Inflammatory macrophage treated with lipopolysaccharide for 1 hour (primary cell): ENCODE measurements around the gene PLBD2.

Experiments
- DNase-seq, 2 donors: peaks; one replicate each; pipeline ENCODE4 v3.0.0-alpha.2; 2020 to 2022

PLBD2 gene, protein sequence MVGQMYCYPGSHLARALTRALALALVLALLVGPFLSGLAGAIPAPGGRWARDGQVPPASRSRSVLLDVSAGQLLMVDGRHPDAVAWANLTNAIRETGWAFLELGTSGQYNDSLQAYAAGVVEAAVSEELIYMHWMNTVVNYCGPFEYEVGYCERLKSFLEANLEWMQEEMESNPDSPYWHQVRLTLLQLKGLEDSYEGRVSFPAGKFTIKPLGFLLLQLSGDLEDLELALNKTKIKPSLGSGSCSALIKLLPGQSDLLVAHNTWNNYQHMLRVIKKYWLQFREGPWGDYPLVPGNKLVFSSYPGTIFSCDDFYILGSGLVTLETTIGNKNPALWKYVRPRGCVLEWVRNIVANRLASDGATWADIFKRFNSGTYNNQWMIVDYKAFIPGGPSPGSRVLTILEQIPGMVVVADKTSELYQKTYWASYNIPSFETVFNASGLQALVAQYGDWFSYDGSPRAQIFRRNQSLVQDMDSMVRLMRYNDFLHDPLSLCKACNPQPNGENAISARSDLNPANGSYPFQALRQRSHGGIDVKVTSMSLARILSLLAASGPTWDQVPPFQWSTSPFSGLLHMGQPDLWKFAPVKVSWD

DNA sequence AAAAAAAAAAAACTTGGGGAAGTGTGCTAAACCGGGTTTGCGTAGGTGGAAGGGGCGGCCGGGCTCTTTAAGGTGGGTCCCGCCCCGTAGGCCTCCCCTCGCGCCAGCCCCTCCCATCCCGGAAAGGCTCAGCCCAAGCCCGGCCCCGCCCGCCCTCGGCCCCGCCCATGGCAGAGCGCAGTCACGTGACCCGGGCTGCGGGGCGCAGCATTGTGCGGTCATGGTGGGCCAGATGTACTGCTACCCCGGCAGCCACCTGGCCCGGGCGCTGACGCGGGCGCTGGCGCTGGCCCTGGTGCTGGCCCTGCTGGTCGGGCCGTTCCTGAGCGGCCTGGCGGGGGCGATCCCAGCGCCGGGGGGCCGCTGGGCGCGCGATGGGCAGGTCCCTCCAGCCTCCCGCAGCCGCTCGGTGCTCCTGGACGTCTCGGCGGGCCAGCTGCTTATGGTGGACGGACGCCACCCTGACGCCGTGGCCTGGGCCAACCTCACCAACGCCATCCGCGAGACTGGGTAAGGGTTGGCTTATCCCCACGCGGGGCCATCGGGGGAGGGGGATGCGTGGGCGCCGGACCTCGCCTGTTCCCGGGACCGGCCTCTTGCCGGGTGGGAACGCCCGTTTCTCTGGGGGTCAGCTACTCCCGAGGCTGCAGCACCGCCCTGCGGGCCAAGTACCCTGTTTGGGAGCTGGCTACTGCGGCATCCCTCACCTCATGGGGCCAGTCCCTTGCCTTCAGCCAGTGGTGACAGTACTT lies at the start of gene PLBD2:
TSS of gene PLBD2 (plus strand) at position 207 of the 752 bp plus-strand sequence. CDS start at position 221, 14 bp downstream.
- DNase-seq = peak; percentile 95 to 97

DNA sequence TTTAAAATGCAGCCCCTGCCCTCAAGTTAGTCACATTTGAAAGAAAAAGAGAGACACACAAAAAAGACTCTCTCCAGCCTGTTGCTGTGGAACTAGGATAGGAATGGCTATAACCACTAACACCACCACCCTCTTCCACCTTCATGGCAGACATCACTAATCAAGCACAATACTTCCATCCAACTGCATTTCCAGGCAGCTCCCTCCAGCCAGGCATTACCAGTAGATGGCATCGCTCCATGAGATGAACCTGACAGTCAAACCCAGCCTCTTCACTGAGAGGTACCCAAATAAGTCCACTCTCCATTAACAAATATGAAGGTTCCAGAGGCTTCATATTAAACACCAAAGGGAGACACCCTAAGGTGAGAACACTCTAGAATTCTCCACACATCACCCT lies 47.9 kb upstream of the PLBD2 start:
- peak in 1 of 2 donors; percentile 9 for DNase-seq

DNA sequence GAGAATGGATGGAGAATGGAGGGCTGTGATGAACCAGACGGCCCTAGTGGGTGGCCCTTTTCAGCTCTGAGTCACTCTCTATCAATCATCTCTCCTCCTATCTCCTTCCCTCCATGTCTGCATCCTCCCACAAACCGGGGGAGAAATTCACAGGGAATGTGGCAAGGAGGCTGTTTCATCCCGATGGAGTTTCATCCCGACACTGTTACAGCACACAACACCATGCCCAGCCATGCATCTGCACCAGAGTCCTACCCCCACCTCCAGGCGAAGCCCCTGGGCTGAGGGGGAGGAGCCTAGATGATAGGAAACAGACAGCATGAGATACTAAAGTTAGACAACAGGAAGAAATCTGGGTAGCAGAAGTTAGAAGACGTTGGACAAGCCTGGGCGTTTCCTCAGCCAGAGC lies 44.3 kb upstream of the PLBD2 start:
- no peak for DNase-seq

DNA sequence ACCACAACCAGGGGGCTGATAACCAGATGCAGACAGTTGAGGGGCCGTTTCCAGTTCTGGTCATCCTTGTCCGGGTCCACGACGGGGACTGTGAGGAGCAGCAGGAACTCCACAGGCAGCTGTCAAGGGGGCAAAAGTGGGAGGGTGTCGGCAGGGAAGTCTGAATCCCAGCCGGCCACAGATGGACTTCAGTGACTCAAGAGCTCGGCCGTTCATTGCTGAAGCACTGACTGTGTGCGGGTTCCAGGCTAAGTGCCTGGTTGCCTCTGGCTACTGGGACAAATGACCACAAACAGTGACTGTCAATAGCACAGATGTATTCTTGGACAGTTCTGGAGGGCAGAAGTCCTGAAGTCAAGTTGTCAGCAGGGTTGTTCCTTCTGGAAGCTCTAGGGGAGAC lies 43.0 kb upstream of the PLBD2 start:
- DNase-seq = no peak

DNA sequence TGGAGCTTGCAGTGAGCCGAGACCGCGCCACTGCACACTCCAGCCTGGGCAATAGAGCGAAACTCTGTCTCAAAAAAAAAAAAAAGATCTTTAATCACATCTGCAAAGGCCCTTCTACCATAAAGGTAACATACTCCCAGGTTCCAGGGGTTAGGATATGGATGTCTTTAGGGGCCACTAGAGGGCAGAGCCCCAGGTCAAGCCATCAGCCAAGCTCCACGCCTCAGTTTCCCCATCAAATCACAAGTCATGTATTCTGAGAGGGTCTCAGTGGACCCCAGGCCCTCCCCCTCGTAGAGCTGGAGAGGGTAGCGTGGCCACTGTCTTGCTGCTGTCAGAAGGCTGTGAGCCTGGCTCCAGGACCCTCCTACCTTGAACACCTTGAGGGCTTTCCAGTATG lies 42.2 kb upstream of the PLBD2 start:
- DNase-seq = no peak

DNA sequence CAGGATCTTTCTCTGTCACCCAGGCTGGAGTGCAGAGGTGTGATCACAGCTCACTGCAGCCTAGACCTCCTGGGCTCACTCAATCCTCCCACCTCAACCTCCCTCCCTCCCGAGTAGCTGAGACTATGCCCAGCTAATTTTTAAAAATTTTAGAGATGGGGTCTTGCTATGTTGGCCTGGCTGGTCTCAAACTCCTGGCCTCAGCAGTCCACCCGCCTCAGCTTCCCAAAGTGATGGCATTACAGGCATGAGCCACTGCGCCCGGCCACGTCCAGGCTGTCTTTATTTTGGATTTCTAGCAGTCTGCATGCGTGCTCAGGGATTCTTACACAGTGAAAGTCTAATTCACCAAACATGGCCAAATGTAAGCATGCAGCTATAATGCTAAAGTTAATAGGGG lies 41.3 kb upstream of the PLBD2 start:
- DNase-seq = no peak

DNA sequence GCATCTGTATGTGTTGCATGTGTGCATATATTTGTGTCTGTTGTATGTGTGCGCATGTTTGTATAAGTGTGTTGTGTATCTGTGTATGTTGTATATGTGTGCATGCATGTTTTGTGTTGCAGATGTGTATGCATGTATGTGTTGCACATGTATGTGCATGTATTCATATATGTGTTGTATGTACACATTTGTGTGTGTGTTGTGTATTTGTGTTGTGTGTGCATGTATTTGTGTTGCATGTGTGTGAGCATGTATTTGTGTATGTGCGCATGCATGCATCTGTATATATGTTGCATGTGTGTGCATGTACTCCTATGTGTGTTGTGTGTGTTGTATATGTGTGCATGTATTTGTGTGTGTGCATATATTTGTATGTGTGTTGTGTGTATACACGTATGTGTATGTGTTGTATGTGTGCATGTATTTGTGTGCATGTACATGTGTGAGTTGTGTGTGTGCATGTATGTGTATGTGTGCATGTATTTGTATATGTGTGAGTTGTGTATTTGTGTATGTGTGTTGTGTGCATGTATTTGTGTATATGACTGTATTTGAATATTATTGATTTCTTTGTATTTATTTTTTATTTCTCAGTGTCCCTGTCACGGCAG lies 40.2 kb upstream of the PLBD2 start:
- no peak for DNase-seq

DNA sequence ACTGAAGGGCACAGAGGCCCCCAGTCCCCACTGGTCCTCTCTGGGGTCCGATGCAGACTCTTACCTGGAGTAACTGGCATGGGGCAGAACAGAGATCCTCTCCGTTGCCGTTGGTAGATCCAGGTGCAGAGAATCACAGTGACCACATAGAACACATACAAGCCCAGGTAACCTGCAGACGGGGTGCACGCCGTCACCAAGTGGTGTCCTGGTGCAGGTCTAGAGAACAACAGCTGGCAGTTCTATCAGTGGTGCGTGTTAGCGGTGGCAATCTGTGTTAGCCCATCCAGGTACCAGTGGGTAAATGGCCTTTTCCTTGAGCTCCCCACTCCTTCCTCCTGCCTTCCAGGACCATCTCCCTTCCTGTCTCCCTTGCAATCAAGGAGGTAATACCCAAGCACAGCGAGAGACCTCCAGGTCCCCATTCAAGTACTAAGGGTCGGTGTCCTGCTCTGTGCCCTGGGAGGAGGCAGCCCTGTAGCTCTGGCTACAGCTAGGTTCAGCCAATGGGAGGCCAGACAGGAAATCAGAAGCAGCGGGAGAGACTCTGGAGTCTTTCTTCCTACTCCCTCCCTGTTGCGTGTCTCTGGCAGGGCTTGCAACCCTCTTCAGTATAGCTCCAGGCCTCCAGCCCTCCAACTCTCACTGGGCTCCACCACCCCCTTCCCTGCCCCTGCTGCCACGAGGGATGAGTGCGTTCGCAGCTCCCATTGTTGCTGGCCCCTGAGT lies 39.3 kb upstream of the PLBD2 start:
- DNase-seq = no peak

DNA sequence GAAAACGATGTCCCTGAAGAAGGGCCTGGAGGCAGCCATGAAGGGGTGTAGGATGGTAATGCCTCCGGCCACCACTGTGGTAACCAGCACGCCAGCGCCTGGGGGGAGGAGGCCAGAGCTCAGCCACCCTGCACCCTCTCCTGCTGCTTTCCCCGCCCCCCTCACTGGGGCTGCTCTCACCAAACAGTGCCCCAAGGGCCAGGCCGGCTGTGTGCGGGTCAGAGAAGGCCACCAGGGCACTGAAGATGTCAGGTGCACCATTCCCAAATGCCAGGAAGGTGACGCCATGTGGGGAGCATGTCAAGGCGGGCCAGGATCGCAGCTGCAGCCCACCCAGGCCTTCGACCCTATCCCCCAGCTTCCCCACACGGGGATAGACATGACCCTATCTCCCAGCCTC lies 38.0 kb upstream of the PLBD2 start:
- no peak for DNase-seq

DNA sequence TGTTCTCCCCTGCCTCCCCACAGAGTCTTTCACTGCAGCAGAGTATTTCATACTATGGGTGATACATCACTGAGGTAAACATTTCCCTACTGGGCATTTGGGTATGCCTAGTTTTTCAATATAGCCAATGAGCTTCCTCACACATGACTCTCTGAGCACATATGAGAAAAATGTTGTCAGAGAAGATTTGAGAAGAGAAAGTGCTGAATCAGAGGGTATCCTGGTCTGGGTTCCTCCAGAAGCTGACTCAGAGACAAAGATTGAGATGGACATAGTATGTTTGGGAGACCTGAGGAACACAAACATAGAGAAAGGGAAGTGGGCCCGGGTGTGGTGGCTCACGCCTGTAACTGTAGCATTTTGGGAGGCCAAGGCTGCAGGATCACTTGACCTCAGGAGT lies 36.0 kb upstream of the PLBD2 start:
- DNase-seq = peak; percentile 78 to 87

DNA sequence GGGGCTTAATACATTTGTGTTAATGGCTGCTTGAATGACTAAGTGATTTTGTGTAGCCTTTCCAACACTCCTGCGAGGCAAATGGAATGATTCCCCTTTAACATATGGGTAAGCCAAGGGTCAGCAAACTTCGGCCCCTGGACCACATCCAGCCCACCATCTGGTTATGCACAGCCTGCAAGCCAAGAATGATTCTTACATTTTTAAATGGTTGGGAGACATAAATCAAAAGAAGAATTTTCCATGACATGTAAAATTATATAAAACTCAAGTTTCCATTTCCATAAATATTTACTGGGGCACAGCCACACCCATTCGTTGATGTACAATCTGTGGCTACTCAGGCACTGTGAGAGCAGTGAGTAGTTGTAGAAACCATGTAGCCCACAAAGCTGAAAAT lies 32.5 kb upstream of the PLBD2 start:
- DNase-seq = no peak

DNA sequence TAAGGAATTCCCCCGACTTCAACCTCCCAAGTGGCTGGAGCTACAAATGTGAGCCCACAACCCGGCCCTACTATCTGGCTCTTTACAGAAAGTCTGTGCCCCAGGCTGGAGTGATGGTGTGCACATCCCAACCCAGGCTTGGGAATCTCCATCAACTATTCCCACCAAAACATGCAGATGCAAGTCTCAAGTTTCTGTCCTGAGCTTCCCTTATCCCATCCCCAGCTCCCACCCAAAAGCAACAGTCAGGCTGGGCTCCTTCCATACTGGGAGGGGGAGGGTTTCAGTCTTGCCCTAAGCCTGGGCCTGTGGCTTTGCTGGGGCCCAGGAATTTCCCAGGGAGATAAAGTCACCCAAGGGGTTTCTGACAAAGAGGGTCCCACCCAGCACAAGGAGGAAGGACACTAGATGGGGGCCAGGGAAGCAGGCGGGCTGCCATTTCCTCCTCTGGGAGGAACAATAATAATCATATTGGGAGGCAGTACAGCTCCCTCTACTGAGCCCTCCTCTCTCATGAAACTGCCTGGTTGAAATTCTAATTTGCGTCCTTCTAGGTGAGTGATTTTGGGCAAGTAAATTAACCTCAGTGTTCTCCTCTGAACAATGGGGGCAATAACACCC lies 31.5 kb upstream of the PLBD2 start:
- DNase-seq = no peak

DNA sequence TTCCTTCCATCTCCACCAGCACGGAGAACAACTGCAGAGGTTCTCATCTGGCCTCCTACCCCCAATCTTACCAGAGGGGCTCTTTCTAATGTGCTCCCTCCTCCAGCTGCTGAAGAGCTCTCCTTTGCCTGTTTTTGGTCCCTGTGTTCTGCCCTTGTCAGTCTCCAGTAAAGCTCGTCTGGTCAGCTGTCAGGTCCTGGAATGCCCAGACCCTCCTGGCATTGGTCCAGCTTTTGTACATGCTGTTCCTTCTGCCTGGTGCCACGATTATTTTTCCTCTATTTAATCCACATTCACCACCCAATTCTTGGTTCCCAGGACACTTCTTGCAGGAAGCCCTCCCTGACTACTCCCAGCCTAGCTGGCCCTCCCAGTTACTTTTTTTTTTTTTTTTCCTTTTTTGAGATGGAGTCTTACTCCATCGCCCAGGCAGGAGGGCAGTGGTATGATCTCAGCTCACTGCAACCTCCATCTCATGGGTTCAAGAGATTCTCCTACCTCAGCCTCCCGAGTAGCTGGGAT lies 30.0 kb upstream of the PLBD2 start:
- no peak for DNase-seq

DNA sequence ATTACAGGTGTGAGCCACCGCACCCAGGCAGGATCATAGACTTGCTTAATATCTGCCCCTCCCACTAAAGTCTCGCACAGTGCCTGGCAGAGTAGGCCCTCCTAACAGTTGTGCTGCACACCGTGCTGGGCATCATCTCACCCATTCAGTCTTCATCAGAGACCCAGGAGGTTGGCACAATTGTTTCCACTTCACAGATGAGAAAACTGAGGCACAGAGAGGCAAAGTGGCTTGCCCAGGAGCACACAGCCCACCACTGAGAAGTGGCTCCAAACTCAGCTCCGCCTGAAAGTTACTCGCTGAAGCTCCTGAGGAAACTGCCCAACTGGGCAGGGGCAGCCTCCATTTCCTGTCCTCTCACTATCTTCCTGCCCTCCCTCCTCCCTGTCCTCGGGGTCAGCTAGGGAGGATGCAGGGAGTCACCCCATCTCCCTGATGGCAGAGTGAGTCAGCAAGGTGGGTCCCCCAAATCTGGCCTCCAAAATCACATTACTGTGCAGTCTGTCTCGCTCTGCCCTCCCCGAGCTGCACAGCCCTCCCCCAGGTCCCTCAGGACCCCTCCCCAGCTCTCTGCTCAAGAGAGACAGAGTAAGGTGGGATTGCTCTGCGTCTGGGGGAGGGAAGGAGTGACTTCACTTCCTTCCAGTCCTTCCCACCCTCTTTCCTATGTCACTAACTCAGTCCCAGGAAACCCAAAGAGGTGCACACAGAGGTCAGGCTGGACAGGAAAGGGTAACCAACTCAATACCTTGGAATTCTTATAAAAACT lies 29.2 kb upstream of the PLBD2 start:
- no peak for DNase-seq

DNA sequence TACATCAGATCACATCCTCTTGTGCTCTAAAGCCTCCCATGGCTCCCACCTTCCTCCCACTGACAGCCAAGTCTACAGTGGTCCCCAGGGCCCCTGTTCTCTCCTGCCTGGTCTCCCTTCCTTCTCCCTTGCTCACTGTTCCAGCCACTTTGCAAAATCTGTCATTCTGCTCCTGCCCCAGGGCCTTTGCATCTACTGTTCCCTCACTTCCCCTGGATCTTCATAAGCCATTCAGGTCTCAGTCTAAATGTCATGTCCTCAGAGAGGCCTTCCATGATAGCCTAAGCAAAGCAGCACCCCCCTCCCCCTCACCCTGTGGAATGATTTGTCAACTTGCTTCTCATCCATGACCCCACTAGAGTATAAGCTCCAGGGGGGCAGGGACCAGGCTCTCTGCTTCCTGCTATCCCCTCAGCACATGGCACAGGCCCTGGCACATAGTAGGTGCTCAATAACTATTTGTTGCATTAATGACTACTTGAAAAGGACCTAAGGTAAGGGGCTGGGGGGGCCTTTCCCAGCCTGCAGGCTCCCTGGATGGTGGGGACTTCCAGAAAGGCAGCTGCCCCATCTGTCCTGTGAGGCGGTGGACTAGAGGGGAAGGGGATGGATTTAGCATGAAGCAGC lies 28.5 kb upstream of the PLBD2 start:
- no peak for DNase-seq

DNA sequence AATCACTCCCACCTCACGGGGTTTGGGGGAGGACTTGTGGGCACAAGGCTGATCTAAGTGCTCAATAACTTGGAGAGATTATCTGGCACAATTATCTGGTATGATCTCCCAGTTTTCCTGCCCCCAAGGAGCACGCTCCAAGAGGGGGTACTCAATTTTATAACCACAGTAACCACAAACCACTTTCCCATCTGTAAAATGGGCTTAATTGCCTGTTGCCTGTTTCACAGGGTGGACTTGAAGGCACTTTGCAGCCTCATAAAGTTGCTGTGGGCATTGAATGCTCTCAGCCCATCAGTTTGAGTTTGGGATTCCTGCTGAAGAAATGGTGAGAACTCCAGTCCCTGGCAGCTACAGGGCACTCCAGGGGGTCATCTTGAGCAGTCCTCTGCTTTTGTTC lies 27.9 kb upstream of the PLBD2 start:
- DNase-seq = no peak

DNA sequence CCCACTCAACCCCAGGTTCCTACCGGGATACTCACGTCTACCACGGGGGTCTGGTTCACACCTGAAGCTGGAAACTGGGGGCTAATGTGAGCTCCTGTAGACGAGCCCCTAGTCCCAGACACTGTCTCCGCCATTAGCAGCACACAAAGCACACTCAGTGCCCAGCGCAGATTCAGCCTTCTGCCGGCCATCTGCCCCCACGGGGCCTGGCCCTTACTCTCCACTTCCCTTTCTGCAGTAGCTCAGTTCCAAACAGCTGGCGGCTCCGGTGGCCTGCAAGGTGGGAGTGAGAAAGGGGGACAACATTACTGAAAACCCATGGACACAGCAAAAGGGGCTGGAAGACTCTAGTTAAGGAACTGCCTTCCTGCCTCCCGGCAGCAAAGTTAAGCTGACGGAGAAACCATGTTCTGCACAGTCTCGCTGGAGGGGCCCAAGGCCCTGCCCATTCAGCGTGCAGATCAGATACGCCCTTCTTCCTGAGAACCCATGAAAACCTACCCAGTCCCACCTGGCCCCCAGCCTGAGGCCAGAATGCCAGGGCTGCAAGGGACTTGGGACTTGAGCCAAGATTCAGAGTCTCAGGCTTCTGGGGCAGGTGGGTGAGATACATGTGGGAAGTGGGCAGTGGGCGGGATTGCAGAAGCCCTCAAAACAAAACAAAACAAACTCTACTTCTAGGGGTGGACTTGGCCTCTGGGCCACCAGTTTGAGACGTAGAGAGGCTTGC lies 25.5 kb upstream of the PLBD2 start:
- peak; percentile 19 to 58 for DNase-seq

DNA sequence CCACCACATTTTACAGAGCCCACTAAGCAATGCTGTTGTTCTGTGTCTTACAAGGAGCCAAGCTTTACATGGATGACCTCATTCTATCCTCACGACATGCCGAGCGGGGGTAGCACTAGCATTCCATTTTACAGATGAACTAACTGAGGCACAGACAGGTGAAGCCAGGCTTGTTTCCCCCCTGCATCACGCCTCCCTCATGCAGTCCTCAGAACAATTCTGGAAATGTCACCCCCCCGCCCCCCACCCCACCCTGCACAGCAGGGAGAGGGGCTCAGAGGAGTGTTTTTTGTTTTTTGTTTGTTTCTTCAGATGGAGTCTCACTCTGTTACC lies 25.0 kb upstream of the PLBD2 start:
- DNase-seq = no peak

DNA sequence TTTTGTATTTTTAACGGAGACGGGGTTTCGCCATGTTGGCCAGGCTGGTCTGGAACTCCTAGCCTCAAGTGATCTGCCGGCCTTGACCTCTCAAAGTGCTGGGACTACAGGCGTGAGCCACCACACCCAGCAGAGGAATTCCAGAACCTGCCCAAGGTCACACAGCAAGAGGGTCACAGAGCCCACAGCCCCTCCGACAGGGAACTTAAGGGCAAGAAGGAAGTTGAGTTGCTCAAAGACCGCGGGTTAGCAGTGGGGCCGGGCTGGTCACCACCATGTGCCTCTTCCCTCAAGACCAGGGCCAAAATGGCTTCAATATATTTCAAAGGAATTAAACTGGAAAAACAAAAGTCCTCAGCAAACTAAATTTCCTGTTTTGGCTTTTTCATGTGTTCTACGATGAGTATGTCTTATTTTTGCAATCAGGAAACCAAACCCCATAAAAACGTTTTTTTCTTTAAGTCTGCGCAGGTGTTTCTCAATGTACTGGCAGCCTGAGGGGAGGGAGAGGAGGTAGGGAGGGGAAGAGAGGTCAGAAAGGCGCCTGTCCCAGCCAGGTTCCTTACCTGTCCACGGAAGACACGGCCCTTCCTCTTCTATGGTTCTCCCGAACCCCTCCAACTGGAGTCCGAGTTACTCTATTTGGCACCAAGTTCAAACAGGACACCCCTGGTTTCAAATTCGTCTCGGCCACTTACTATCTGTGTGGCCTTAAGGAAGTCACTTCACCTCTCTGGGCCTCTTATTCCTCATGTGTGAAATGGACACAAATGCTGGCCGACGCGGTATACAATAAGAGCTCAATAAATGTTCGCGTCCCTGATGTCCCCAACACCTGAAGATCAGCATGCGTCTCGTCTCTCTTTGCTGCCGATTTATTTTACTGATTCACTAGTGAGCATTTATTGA lies 24.3 kb upstream of the PLBD2 start:
- peak; percentile 68 to 76 for DNase-seq
